Stimulated activated CD4-positive, alpha-beta T cell treated with anti-CD3 and anti-CD28 coated beads, Interleukin-4, amount 100 ng/mL, for 48 hours (primary cell): ENCODE measurements around the gene GAS7.

Experiments
- DNase-seq, 2 donors: peaks; one replicate each; pipeline ENCODE4 v3.0.0-alpha.2; 2020; ENCODE audit warnings: low read depth in 2 of 2

GAS7 gene

DNA sequence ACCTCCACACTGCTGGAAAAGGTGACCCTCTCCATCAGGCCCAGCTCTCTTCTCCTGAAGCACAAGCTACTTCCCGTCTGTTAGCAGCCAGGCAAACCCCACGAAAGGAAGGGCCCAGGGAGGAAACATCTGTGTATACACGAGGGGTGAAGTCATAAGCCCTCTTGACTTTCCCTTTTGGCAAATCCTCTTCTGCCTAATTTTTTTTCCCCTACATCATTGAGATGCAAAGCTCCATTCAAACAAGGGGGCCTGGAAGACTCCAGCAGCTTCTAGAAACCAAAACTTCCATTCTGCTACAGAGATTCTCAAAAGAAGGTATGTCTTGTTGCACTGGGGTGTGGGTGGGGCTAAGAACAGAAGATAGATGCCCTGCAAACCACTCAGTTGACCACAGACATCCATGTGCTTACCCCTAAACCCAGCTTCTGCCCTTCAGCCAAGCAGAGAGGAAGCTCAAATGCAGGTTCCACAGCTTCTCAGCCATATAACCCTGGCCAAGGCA lies 147.8 kb downstream of the GAS7 start:
- no peak for DNase-seq

DNA sequence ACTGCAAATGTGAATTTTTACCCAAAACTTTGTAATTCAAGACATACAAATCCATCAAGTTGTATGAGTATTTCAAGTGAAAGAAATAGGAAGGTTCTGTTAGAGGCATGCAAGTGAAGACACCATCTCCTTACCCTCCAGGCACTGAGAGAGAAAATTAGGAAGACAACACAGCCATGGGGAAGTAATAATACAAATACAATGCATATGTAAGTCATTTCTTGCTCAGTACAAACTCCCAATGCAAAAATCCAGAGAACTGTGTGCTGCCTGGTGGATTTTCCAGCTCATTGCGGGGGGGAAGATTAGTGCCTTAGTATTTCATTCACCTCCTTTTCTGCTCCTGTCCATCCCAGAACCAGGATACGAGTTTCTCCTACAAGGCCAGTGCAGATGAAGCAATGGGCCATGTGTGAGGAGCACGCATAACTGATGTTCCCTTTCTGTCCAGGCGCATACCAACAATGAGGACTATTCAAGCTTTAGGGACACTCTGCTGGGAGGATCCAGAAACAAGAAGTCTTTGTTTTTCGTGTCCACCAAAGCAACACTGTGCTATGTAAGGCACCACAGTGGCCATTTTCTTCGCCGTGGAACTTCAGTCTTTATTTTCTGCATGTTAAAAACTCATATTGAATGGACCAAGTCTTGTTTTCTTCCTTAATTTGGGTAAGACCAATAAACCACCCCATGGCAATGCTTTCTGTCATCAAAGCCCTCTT lies 149.6 kb downstream of the GAS7 start:
- DNase-seq: no peak

DNA sequence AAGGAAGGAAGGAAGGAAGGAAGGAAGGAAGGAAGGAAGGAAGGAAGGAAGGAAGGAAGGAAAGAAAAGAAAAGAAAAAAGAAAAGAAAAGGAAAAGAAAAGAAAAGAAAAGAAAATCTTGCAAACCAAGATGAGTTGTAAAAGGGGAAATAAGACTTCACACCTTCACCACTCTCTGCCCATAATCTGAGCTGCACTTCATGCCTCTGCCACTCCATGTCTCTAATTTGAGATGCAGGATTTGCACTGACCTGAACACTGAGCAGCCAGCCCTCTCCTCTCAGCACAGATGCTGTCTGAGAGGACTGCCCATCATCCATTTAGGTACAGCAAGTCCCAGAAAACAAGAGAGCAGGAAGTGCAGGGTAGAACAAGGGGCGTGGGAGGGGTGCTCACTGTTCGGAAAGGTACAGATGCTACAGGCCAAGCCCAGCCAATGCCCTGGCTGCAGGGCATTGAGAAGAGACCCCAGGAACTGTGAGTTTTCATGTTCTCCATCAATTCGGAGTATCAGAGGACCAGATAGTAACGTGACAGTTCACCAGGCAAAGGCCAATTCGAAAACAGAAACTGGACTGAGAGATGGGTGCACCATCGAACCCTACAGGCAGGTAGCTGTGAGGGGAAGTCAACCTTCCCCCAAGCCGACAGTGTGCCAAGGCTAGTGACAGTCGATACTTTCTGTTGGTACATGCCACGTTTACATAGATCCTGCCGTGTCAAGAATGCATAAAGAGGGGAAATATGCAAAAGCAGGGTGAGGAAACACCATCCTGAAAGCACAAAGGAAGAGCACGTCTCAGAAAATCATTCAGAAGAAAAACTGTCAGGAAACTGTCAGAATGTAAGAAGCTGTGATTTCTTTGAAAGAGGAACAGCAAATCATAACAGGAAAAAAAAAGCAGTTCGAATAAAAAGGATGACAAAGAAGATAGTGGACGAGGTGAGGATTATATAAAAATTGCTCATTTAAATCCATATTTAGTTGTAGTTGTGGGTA lies 151.3 kb downstream of the GAS7 start:
- DNase-seq: no peak

DNA sequence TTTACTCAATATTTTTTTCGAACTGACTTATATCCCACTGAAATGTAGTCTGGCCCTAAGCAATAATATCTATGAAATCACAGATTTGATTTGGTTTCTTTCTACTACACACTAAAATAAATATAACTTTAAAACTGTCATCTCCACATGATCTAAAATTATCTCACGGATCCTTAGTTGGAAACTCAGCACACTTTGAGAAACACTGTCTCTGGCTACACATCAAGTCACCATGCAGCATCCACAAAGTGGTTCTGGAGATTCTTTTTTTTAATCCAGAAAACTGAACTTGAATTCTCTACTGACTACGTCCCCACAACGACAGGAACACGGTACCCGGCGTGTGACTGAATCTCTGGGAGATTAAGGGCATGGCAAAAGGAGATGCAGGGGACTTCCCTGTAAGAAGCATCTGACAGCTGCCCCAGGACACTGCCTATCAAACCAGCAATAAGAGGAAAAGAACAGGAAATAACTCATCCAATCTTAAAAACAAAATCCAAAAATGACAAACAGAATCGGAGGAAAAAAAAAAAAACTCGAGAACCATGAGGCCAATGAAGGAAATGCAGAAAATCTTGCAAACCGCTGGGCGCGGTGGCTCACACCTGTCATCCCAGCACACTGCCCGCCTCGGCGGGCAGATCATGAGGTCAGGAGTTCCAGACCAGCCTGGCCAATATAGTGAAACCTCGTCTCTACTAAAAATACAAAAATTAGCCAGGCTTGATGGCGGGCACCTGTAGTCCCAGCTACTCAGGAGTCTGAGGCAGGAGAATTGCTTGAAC lies 152.3 kb downstream of the GAS7 start:
- no peak for DNase-seq

DNA sequence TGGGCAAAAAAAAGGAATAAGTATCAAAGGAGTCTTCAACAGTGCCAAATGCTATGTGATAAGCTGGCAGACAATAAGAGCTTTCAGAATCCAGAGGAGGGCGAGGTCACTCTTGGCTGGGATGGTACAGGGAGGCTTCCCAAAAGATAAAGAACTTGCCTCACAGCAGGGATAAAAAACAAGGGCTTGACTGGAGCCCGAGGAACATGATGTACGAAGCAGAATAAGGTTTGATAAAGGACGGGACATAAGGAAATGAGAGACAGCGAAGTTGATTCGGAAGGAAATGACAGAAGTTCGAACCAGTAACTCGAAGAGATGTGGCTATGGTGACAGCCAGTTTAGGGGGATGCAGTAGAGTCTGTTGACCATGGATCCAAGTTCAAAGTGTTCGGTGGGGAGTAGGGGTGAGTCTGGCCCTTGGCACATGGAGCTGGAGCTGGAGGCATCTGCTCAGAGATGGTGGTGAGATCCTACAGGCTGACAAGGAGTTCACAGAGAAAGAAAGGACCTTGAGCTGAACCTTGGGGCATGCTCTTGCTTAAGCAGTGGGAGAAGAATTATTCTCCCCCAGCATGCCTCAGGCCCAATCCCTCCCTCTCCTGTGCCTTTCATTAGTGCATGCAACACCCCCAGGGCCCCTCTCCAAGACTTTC lies 155.7 kb downstream of the GAS7 start:
- DNase-seq: no peak

DNA sequence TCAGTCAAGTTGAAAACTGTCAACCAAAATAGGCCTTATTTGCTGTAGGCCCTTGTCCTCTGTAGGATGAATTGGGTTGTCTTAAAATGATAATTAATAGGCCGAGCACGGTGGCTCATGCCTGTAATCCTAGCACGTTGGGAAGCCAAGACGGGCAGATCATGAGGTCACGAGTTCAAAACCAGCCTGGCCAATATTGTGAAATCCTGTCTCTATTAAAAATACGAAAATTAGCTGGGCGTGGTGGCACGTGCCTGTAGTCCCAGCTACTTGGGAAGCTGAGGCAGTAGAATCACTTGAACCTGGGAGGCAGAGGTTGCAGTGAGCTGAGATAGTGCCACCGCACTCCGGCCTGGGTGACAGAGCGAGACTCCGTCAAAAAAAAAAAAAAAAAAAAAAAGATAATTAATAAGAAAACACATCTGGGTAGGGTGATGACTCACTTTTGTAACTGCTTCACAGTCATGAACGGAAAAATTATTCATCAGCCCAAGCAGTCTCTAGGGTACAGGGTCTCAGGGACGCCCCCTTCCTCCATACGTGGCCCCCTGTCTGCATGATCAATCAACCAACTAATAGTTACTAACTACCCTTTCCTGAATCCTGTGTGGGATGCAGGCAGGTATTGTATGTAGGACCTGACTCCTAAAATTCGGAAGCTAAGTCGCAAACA lies 156.4 kb downstream of the GAS7 start:
- DNase-seq: no peak

DNA sequence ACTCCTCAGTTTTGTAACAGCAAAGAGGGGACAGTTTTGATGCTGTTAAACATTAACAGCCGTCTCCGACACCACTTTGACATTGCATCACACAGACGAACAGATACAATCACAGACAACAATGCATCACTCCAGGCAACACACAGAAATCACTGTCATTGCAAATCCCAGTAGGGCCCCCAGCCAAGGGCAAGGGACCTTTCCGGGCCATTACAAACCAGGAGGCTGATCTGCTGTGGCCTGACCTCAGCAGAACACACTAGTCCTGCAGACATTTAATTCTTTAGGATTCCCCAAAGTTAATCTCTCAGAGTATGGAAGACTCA lies 157.2 kb downstream of the GAS7 start:
- DNase-seq: no peak

DNA sequence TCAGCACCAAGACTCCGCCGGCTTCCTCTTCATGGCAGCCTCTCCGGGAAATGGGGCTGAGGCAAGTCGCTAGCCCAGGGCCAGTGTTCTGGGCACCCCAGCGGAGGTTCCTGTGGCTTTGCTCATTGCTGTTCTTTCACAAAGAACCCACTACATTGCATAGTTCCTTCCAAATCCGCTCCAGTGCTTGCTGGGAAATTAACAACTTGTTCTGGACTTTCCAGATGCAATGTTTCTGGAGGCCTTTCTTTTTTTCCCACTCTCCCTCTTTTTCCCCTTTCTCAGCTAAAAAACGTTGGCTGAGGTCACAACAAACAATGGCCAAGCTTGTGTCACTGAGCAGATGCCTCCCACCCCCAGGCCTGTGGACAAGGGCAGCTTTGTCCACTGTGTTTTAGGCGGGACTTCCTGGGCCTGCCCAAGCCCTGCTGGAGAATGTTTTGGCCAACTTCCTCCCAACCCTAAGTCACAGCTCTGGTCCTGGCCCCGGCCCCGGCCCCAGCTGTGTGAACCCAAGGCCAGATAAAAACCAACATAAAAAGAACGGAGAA lies 161.8 kb downstream of the GAS7 start:
- DNase-seq: no peak

DNA sequence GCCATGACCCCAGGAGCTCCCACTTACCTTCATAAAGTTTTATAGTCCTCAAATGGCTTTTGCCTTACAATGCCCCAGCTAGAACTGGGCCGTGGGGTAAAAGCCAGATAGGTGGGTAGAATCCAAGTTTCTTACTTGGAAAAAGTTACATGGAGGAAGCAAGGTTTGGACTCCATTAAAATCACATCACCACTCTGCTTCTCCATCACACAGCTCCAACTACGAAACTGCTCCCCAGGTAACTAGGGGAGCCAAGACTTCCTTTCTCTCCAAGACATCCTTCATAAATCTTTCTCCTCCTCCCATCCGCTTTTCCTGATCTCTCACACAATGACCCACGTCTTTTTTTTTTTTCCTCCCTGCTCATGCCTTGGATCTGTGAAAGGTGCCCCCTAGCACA lies 162.5 kb downstream of the GAS7 start:
- no peak for DNase-seq

DNA sequence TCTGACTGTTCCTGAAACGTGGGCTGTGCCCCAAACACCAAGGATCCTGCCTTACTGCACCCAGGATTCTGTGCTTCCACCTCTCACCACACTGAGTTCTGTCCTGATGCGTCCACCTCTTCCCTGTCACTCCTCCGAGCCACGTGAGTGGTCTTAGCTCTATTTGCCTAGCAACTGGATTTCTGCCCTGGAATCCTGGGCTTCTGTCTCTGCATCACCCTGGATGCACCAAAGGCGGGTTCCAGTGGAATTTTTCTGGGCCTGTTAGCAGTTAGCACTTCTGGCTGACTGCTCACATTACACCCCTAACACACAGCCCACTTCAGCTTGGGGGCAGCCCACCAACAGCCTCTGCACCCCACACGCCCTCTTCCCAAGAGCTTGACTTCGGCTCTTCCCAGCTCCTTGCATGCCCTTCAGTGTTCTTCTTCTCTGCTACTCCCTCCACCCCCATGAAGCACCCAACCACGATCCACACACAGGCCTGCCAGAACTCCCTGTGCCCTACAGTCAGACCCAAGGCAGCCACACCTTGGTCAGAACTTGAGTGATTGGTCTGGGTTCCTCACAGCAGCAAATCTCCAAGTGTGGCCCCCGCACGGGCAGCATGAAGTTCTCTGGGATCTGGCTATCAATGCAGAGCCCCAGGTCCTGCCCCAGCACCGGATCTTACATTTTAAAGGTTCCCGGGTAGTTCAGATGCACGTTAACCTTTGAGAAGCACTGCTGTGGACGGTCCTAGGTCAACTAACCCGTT lies 163.5 kb downstream of the GAS7 start:
- no peak for DNase-seq

DNA sequence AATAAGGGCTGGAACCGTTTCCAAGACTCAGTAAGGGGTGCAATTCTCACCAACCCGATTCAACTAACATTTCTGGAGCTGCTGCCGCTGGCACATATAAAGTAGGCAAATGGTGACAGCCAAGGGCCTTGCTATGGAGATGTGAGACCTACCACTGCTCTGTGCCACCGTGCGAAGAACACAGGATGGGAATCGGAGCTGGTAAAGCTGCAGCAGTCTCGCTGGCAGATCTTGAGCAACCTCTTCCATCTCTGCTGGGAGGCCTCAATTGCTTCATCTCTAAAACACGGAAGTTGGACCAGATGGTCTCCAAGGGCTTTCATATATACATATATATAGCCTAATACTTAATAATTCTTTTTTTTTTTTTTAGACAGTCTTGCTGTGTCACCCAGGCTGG lies 164.4 kb downstream of the GAS7 start:
- DNase-seq: no peak

DNA sequence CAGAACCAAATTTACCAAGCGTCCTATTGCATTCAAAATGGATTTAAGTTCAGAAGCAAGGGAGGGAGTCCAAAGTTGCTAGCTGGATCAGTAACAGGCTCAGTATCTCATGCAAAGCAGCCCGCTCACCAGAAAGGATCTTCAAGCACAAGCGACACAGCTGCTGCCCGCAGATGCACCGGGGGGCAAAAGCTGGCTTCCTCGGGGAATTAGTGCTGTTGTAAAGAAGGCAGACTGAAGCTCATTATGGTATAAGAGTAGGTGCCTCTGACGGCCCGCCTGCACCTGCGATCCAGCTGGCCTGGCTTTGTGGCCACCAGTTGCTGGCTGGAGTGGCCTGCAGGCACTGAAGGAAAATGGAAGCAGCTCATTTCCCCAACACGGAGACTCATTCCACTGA lies 165.0 kb downstream of the GAS7 start:
- no peak for DNase-seq

DNA sequence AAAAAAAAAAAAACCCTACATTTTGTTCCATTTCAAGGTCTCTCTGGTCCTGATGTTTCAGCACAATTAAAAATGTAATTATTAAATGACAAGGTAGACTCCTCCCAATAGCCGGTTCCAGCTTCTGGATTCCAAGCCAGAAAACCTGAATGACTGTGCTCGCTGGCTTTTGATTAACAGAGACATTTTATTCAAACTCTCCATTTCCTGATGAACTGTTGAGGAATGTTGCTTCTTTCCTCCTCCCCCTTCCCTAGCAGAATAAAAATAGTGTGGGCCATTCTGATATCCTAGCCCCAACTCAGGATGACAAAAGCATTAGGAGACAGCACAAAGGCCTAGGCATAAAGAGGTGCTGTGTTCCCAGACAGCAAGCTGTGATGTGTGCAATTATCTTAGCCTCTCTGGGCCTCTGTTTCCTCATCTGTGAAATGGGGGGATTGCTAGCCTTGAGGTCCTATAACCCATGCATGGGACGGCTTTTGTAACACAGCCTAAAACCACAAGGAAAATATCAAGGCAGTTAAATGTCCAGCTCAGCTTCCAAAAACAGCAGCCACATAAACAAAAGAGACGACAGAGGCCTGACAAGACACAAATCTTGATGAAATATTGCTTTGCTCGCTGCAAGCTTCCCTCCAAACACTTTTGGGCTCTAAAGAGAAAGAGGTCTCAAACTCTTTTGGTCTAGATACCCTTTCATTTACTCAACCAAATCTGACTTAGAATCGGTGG lies 166.1 kb downstream of the GAS7 start:
- DNase-seq: no peak

DNA sequence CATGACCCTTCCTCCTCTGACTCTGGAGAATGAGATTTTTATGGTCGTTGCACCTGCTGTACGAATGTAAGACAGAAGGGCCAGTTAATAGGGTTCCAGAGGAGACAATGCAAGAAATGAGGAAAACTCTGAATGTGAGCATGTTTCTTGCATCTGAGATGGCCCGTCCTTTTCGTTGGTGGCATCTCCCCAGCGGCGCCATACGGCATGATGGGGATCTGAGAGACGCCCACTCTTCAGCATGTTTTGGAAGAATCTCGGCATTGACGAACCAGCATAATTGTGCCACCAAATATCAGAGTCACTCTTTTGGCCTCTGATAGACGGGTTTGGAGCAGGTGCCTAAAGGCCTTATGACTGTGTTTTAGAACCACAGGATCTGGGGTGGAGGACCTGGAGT lies 166.8 kb downstream of the GAS7 start:
- DNase-seq: no peak

DNA sequence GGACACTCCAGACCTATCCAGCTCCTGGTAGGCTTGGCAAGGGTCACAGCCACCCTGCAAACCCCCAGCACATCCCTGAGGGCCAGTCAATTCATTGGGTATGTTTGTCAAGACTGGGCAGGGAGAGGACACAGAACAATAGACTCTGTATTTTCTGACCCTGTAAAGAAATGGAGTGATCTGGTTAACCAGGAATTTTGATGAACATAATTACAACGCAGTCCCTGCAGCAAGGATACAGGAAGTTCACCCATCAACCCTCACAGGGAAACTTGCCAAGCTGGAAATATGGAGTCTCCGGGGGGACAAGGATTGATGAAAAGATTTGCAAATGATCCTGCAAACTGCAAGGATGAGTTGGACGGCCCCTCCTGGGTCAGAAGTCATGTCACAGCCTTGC lies 167.3 kb downstream of the GAS7 start:
- DNase-seq: no peak

DNA sequence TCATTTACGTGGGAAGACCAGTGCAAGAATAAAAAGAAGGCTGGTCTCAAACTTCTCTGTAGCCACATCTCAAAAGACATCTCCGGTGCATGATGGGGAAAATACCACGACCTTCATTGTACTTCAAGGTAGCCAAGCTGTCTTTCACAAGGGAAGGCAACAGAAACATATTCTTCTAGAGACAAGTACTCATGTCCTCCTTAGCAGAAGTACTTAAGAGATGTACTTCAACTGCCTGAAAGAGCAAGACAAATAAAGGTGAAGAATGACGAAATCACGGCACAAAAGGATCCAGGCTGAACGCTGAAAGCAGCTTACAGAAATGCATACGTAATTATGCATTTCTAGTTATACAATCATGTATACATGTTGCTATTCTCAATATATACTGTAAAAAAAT lies 169.3 kb downstream of the GAS7 start:
- DNase-seq: no peak

DNA sequence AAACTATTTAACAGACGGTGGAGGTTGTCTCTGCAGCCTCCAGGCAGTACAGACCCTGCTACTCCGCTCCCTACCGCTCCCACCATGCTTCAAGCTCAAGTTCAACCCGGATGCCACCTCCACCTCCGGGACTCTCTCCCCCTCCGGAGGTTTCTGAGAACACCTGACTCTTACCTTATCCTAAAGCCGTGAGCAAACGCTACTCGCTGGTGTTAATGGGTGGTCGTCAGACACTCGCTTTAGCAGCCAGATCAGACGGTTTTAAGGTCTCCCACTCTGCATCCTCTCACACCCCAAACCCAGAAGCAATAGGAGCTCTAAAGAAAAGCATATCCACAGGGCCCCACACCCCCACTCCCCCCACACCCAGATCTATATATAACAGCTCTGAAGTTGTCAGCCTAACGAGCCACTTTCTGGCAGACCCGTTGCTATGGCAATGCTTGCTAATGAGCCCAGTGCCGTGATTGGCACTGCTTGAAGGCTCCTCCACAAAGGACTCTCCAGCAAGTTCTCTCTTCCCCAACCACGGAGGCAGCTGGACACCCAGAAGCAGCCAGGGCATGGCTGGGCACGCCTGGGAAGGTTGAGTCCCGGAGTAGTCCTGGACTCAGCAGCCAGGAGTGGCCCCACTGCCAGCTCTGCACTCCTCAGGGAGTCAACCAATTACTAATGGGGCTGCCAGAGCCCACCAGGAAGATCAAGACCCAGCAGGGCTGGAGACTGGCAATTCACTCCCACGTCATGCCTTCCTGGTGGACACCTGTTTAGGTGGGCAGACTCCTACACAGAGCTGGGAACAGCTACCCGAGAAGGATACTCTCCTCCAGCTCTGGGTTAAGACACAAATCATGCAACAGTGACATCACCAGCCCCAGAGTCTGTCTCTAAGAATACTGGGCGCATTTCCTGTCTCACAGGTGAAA lies 172.2 kb downstream of the GAS7 start:
- DNase-seq: no peak

DNA sequence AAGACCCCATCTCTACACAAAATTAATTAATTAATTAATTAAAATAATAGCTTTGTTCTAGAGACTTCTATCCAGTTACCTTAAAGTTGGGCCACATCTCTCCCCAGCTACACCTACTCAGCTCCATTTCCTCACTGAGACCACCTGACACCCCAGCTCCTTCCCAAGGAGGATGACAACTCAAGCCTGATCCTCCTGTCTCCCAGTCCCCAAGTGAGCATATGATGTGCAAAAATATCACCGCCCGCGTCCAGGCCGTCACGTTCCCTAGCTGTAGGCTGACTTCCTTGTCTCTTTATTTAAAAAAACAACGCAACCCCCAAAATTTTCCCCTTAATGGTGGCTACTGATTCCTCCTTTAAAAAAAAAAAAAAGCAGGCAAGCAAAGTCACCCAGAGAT lies 173.2 kb downstream of the GAS7 start:
- DNase-seq: no peak
